Measurements from ENCODE around the gene FAM111B. TPM values are rescaled to one million over a fixed set of nuclear protein-coding genes. Genes with fewer than 3 reads are reported as not detected.

Gene FAM111B
- total and polyA plus RNA-seq, 10 donors: 1.1 to 5.8 (median 3.2) TPM

GRCh38 chr11:59142530-59143507, 35.8 kb downstream of the FAM111B start, which contains the start of gene FAM111A:
Gene FAM111A (plus strand): TSS chr11:59142856. CDS start chr11:59148873, 6,017 bp downstream.
- Histone ChIP-seq H3K9me3 (no peaks in the 10 kb centered on the region), H3K27me3 (replicated peaks in 1 of 7) (no peaks in the 10 kb centered on the region), H3K36me3 (peaks cover 0 to 22% (median 3%) of the 10 kb centered on the region in 6 donors), H3K4me3 (peak within 1 kb of the TSS; percentile 51 to 95 (median 72)), H3K4me1 (peaks cover 11 to 90% (median 51%) of the 10 kb centered on the region in 6 donors), H3K27ac (peak within 1 kb of the TSS; percentile 89 to 98 (median 96))
- DNase-seq: peak; percentile 97
- intact Hi-C loops (cut with DNase I; ENCODE audit: low total_unique reads): no loop called here
- TF ChIP-seq POLR2AphosphoS5 (IDR thresholded peaks at IDR 0.05) (peak; percentile 87 to 95 (median 92)), POLR2A (IDR thresholded peaks at IDR 0.05) (peak in 1 of 3 donors; percentile 7), CTCF (IDR thresholded peaks at IDR 0.05 in 8 of 11, conservative IDR thresholded peaks at IDR 0.05 in 3 of 11) (peak in 7 of 11 experiments; percentile 7 to 43 (median 18))
- 0 to 1% (median 0%) methylated on average over 50 of the region's 50 CpGs for WGBS, 5 donors

GRCh38 chr11:59144096-59144495, 37.1 kb downstream of the FAM111B start:
- TF ChIP-seq POLR2AphosphoS5 (IDR thresholded peaks at IDR 0.05): no peak
- no peak for TF ChIP-seq CTCF (IDR thresholded peaks at IDR 0.05 in 8 of 11, conservative IDR thresholded peaks at IDR 0.05 in 3 of 11)
- TF ChIP-seq POLR2A (IDR thresholded peaks at IDR 0.05): no peak
- peak overlapping the region; percentile 16 to 95 (median 66) for H3K4me3 ChIP-seq
- no peak for DNase-seq

GRCh38 chr11:59144579-59145345, 37.7 kb downstream of the FAM111B start:
- no peaks in the 10 kb centered on the region for H3K9me3 ChIP-seq
- peak; percentile 92 for DNase-seq
- peak overlapping the region; percentile 89 to 98 (median 96) for H3K27ac ChIP-seq
- intact Hi-C loops (cut with DNase I; ENCODE audit: low total_unique reads): no loop called here
- 0 to 1% (median 1%) methylated on average over 39 of the region's 39 CpGs for WGBS, 5 donors
- H3K36me3 ChIP-seq: peaks cover 0 to 26% (median 12%) of the 10 kb centered on the region in 6 donors
- no peaks in the 10 kb centered on the region for H3K27me3 ChIP-seq (replicated peaks in 1 of 7)
- H3K4me1 ChIP-seq: peaks cover 11 to 89% (median 58%) of the 10 kb centered on the region in 6 donors
- TF ChIP-seq CTCF (IDR thresholded peaks at IDR 0.05 in 8 of 11, conservative IDR thresholded peaks at IDR 0.05 in 3 of 11) (peak in 1 of 11 experiments; percentile 5), POLR2A (IDR thresholded peaks at IDR 0.05) (no peak), POLR2AphosphoS5 (IDR thresholded peaks at IDR 0.05) (peak; percentile 72 to 83 (median 79))
- H3K4me3 ChIP-seq: peak overlapping the region; percentile 16 to 95 (median 66)

More at GRCh38 chr11:59144096-59144495, 37.1 kb downstream of the FAM111B start:
- Histone ChIP-seq H3K27me3 (replicated peaks in 1 of 7) (no peaks in the 10 kb centered on the region), H3K27ac (peak overlapping the region; percentile 89 to 98 (median 96)), H3K4me1 (peaks cover 11 to 94% (median 58%) of the 10 kb centered on the region in 6 donors), H3K9me3 (no peaks in the 10 kb centered on the region), H3K36me3 (peaks cover 0 to 19% (median 6%) of the 10 kb centered on the region in 6 donors)
- 75 to 86% (median 83%) methylated on average over 1 of the region's 1 CpG for WGBS, 5 donors
- intact Hi-C loops (cut with DNase I; ENCODE audit: low total_unique reads): no loop called here

All from spleen (tissue), 11 donors.